SK-N-MC (cell line): ENCODE data around the gene LAMA3.

Source experiments
- EZH2 ChIP-seq: fragments of 200-600 bp; sonication (generic); IDR thresholded peaks from one replicate; pipeline ENCODE4 v1.6.1; 2017; ENCODE audit warnings: antibody characterized with exemption
- POLR2AphosphoS5 ChIP-seq: IDR thresholded peaks from 2 replicates; pipeline ENCODE4 v1.6.1; 2012; ENCODE audit warnings: mild to moderate bottlenecking, low read depth, low read length, borderline replicate concordance

- TF ChIP-seq EZH2 (no peak), POLR2AphosphoS5 (no peak)
These were observed 247.2 kb downstream of the LAMA3 start for GRCh38 chr18:23936381-23936958.
